ENCODE measurements around the gene ZMYND19.
"Not testable (repeated sequence)": the region's sequence is repeated elsewhere in the genome, so short reads cannot be mapped to it uniquely, and the experiment has no call there.

The ZMYND19 gene

DNA sequence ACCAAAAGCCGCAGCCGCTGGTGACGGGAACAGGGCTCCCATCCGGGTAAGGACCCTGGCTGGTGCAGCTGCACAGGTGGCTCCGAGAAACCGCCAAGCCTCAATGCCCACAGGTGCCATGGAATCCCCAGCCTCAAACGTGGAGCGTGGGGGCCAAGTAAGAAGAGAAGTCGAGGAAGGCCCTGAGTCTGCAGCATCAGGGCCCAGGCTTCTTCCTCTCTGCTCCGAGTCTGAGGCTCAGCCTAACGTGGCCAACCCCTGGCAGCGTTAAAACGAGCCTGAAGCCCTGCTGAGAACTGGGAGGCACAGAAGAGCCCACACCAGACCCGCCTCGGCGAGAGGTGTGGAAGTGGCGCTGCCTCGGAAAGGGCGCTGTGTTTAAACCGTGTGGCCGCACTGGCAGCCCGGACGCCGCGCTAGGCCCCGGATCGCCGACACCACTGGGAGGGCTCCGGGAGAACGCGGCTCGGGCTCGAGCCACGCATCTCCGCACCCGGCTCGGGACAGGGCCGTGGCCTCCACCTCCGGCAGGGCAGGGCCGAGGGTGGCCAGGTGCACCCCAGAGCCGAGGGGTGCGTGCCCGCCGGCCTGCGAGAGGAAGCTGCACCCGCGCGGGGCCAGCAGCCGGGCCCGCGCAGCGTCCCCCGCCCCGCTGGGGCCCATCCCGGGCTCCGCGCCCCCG, 730 bp downstream of the ZMYND19 start:
- in situ Hi-C loops (cut with HindIII; ENCODE audit: low sequenced_read_pairs): no loop called here

DNA sequence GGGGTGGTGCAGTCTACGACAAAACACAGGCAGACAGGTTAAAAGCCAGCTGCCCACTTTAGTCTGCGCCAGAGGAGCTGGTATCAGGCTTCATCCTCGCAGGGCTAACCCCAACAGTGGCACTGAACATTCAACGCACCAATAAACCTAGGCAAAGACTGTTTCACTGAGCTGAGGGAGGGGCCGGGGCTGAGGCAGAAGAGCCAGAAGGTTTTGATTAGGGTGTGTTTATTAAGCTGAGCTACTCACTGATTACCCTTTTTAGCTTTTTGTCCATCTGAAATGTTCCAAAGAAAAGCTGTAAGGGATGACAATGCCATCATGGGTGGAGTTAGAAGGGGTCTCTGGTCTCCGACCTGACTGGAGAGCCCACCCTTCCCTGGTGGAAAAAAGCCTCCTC, 1.4 kb downstream of the ZMYND19 start:
- in situ Hi-C loops (cut with HindIII; ENCODE audit: low sequenced_read_pairs): no loop called here

- in situ Hi-C loops (cut with HindIII; ENCODE audit: low sequenced_read_pairs): no loop called here
Observed at GRCh38 chr9:137588311-137588710, 2.0 kb downstream of the ZMYND19 start.

- in situ Hi-C loops (cut with HindIII; ENCODE audit: low sequenced_read_pairs): no loop called here
Observed at GRCh38 chr9:137586854-137587253, 3.5 kb downstream of the ZMYND19 start.

DNA sequence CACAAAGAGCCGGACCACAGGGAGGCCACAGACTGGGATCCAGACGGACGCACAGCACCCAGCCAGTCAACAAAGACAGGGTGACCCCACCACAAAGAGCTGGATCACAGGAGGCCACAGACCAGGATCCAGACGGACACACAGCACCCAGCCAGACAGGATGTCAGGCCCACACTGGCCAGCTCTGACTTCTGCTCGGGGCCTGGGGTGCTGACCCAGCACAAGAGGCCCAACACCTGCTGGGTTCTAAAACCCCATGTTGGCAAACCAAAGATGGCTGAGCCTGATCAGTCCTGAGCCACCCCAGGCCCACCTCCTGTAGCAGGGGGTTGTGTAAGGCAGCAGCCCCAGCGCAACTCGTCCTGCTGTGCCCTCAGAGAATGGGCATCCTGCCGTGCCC, 6.4 kb downstream of the ZMYND19 start:
- in situ Hi-C loops (cut with HindIII; ENCODE audit: low sequenced_read_pairs): loop anchor here (5.0 kb wide), 2 partner anchors 48 to 88 kb away; no protein-coding TSS in a partner anchor

GRCh38 chr9:137583347-137583746, 7.0 kb downstream of the ZMYND19 start:
- in situ Hi-C loops (cut with HindIII; ENCODE audit: low sequenced_read_pairs): loop anchor here (5.0 kb wide), 2 partner anchors 49 to 89 kb away; no protein-coding TSS in a partner anchor

- in situ Hi-C loops (cut with HindIII; ENCODE audit: low sequenced_read_pairs): loop anchor here (5.0 kb wide), 2 partner anchors 50 to 90 kb away; no protein-coding TSS in a partner anchor
Observed at GRCh38 chr9:137582286-137582860, 7.9 kb downstream of the ZMYND19 start.

DNA sequence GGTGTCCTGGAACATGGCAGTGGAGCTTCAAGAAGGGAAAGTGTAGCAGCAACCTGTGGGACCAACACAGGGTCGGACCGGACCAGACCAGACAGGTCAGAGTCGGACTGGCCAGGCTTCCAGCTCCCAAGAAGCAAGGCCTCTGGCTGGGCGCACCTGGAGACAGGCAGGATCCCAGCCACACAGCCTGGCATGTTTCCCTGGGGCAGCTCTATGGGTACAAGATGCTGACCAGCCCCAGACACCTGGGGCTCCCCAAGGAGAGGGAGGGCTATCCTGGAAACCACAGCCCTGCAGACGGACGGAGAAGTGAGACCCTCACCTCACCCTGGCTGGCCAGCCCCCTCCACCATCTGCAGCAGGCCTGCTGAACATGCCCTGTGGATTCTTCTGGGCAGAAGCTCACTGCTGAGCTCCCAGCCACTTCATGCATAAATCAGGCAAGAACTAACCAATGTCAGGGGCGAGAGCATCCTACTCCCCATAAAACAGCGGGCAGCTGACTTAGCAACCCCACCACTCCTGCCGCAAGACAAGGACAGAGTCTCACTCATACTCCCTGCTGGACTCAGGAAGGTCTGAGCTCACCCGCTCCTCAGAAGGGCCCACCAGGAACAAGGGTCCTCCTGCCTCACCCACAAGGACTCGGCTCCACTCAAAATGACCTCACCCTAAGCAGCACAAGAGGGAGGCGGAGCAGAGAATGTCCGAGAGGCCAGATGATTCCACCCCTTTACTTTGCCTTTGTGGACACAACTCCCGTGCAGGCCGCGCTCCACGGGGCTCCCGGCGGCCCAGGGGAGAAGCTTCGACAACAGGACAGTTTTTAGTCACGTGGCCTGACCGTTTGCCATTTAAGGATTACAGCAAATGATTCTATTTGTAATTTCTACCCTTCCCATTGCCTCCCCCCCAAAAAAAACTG, 8.7 kb downstream of the ZMYND19 start:
- in situ Hi-C loops (cut with HindIII; ENCODE audit: low sequenced_read_pairs): loop anchor here (5.0 kb wide), 2 partner anchors 51 to 91 kb away; no protein-coding TSS in a partner anchor

DNA sequence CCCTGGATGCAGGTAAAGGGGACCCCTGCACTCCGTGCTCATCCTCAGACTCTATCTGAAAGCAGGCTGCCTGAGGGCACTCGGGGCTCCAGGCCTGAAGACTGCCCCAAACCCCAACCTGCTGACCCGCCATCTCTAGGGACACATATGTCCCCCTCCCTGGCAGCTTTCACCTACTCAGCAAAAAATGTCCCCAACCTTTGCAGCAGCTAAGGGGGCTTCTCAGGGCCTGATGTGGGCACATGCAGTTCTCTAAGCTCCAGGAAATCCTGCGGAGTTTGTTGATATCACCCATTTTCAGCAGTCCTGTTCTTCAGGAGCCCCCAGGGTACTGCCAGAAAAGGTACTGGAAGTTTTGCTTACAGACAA, 9.4 kb downstream of the ZMYND19 start:
- in situ Hi-C loops (cut with HindIII; ENCODE audit: low sequenced_read_pairs): loop anchor here (5.0 kb wide), 2 partner anchors 51 to 91 kb away; no protein-coding TSS in a partner anchor

DNA sequence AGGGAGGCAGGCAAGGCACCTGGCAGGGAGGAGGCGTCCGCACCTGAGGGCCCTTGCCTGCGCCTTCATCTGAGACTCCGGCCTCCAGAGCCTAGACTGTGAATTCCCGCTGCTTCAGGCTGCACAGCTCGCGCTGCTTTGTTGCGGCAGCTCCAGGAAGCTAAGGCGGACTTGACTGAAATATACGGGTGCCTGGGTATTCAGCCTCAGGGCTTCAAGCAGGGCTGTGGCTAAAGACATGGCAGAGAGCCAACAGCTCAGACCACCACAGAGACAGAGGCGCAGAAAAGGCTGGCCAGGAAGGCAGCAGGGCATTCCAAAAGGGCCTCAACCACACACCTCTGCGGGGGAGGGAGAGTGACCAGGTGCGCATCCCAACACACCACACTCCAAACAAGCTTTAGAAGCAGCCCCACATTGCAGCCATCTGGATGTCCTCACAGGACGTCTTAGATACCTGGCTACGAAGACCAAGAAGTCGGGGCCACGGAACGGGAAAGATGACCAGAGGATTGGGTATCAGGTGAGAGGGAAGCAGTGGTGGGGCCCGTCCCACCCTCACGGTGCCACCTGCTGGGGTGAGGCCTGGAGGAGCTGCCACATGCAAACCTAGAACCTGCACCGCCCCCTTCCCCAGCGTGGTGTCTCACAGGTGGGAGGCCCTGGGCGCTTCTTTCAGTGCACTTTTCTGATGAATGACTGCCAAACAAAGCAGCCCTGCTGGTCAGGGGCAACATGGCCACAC, 9.9 kb downstream of the ZMYND19 start:
- in situ Hi-C loops (cut with HindIII; ENCODE audit: low sequenced_read_pairs): loop anchor here (5.0 kb wide), 2 partner anchors 52 to 92 kb away; no protein-coding TSS in a partner anchor

DNA sequence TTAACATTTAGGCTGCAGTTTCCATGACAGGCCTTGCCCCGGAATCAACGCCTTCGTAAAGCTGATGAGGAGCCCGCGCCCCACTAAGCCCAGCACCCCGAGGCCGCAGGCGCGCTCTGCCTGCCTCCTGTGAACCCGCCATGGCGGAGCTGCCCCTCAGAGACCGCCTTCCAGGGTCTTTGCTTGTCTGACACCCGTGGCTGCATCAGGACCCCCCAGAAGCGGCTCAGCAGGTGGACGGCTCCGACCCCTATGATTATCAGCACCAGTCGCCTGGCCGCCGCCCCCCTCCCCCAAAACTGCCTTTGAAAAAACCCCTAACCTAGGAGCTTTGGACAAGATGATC, 11.1 kb downstream of the ZMYND19 start:
- in situ Hi-C loops (cut with HindIII; ENCODE audit: low sequenced_read_pairs): no loop called here

DNA sequence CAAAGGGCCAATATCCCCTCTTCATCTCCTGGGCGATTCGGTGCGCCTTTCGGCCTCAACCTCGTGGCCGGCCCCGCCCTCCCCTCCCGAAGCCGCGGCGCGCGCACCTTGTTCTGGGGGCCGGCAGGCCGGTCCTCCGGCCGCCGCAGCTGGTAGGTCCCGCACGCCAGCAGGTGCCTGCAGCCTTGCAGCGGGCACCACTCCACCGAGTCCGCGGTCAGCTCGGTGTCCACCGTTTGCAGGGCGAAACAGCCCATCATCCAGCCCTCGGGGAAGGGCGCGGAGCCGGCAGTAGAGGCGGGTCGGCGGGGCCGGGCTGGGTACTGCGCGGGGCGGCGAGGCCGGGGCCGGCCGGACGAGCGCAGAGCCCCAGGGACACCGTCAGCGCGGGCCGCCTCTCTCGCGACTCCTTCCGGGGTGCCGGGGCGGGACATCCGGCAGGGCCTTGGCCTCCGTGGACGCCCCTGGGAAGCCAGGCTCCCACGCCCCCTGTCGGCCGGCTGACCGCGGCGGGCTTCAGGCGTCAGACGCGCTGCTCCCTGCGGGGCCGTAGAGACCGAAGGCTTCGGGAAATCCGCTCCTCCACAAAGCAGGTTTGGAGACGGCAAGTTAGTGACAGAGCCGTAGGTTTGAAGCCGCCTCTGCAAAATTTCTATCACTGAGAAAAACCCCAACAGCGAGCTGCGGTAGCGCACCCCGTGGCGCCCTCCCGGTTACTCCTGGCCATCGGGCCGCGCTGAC, 11.6 kb downstream of the ZMYND19 start, which contains the start of gene DPH7:
Gene DPH7 (minus strand): TSS at position 408 of the 741 bp plus-strand sequence. CDS start 148 bp downstream, at position 260.
- in situ Hi-C loops (cut with HindIII; ENCODE audit: low sequenced_read_pairs): no loop called here

GRCh38 chr9:137575716-137576411, 14.4 kb downstream of the ZMYND19 start:
- in situ Hi-C loops (cut with HindIII; ENCODE audit: low sequenced_read_pairs): no loop called here

DNA sequence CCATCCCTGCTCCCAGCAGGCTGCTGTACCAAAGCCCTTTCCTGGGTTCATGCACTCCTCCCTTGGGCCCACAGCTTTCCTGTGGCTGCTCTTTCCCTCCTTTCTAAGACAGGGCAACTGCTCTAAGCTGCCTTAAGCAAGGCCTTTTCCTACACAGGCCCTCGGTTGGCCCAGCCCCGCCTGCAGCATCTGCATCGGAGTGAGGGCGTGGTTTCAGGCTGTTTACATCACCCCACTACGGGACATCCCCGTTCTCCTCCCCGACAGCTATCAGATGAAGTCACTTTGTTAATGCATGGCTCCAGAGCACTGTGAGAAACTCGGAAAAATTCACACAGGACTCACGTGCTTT, 15.0 kb downstream of the ZMYND19 start:
- in situ Hi-C loops (cut with HindIII; ENCODE audit: low sequenced_read_pairs): no loop called here

GRCh38 chr9:137574192-137574591, 16.1 kb downstream of the ZMYND19 start:
- in situ Hi-C loops (cut with HindIII; ENCODE audit: low sequenced_read_pairs): no loop called here

- in situ Hi-C loops (cut with HindIII; ENCODE audit: low sequenced_read_pairs): no loop called here
Observed at GRCh38 chr9:137570566-137570965, 19.7 kb downstream of the ZMYND19 start.

GRCh38 chr9:137569609-137570203, 20.6 kb downstream of the ZMYND19 start:
- in situ Hi-C loops (cut with HindIII; ENCODE audit: low sequenced_read_pairs): no loop called here

- in situ Hi-C loops (cut with HindIII; ENCODE audit: low sequenced_read_pairs): not testable (repeated sequence)
Observed at GRCh38 chr9:137568445-137568844, 21.9 kb downstream of the ZMYND19 start.

DNA sequence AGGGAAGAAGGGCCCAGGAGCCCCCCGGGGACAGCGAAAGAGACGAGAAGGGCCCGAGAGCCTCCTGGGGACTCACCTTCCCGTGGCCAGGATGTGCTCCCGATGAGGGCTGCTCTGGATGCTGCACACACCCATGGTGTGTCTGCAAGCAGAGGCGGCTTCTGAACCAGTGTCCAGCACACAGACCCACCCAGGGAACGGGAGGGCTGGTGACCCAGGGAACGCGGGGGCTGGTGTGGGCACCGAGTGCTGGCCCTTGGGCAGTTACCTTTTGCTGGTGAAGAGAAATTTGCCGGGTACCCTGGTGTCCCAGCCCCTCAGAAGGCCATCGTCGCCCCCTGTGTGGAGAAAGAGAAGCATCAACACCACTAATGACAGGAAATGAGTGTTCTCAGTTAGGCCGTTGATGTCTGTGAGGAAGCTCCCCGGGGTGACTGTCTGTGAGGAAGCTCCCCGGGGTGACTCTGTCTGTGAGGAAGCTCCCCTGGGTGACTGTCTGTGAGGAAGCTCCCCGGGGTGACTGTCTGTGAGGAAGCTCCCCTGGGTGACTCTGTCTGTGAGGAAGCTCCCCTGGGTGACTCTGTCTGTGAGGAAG, 25.4 kb downstream of the ZMYND19 start:
- in situ Hi-C loops (cut with HindIII; ENCODE audit: low sequenced_read_pairs): no loop called here
